H1 (cell line): ENCODE results near the gene TFR2. TPM values are rescaled to one million over a fixed set of nuclear protein-coding genes. Genes with fewer than 3 reads are reported as not detected.

Experiments
- ASH2L ChIP-seq: fragments of 200-600, 300-600 bp; sonication (generic); IDR thresholded peaks from one replicate; pipeline ENCODE4 v1.7.1; 2017; ENCODE audit warnings: low read length
- BACH1 ChIP-seq: IDR thresholded peaks from 2 replicates; pipeline ENCODE4 v1.6.1; 2012; ENCODE audit warnings: low read length, improper control_type of control experiment
- BCL11A ChIP-seq, 2 experiments: IDR thresholded peaks; one replicate each; pipeline ENCODE4 v1.6.1; 2011; ENCODE audit warnings: low read depth in 2 of 2, low read length in 2 of 2, mild to moderate bottlenecking in 2 of 2
- CEBPB ChIP-seq: IDR thresholded peaks from 2 replicates; pipeline ENCODE4 v1.6.1; 2012; ENCODE audit warnings: low read depth, low read length
- CHD2 ChIP-seq: IDR thresholded peaks from 2 replicates; pipeline ENCODE4 v1.6.1; 2012; ENCODE audit warnings: low read length, improper control_type of control experiment
- CTBP2 ChIP-seq: IDR thresholded peaks from 2 replicates; pipeline ENCODE4 v1.7.0; 2011; ENCODE audit warnings: borderline replicate concordance, mild to moderate bottlenecking, moderate library complexity, mixed read lengths, low read length; ENCODE audit not compliant: insufficient read depth, insufficient read length
- GABPA ChIP-seq: IDR thresholded peaks from 2 replicates; pipeline ENCODE4 v1.6.1; 2011; ENCODE audit warnings: mild to moderate bottlenecking, low read length, moderate library complexity, borderline replicate concordance; ENCODE audit not compliant: insufficient read depth
- HDAC6 ChIP-seq: IDR thresholded peaks from one replicate; pipeline ENCODE4 v1.7.1; 2012; ENCODE audit warnings: low read depth, mild to moderate bottlenecking, inconsistent platforms, low read length, moderate library complexity
- JUN ChIP-seq: IDR thresholded peaks from 2 replicates; pipeline ENCODE4 v1.6.1; 2011; ENCODE audit warnings: low read depth, mild to moderate bottlenecking, improper control_type of control experiment, low read length
- JUND ChIP-seq: IDR thresholded peaks from 2 replicates; pipeline ENCODE4 v1.6.1; 2011; ENCODE audit warnings: mild to moderate bottlenecking, improper control_type of control experiment, low read length
- KDM5A ChIP-seq: fragments of 200-600 bp; IDR thresholded peaks from 2 replicates; pipeline ENCODE4 v1.7.1; 2012; ENCODE audit warnings: mild to moderate bottlenecking, low read length, inconsistent platforms, mixed read lengths
- MAFK ChIP-seq: IDR thresholded peaks from 2 replicates; pipeline ENCODE4 v1.6.1; 2012; ENCODE audit warnings: low read depth, mild to moderate bottlenecking, improper control_type of control experiment, low read length
- MAX ChIP-seq: IDR thresholded peaks from 2 replicates; pipeline ENCODE4 v1.6.1; 2012; ENCODE audit warnings: inconsistent platforms
- NANOG ChIP-seq: IDR thresholded peaks from 2 replicates; pipeline ENCODE4 v1.6.1; 2011; ENCODE audit warnings: low read length, low read depth, mild to moderate bottlenecking, inconsistent platforms; ENCODE audit not compliant: insufficient read depth, poor library complexity, severe bottlenecking
- PHF8 ChIP-seq: fragments of 200-600 bp; sonication (generic); conservative IDR thresholded peaks from 2 replicates; pipeline ENCODE4 v1.7.1; 2012; ENCODE audit warnings: low read depth, mild to moderate bottlenecking, inconsistent platforms, low read length, moderate library complexity
- POLR2A ChIP-seq, 2 experiments: IDR thresholded peaks; 1 replicate in 1 of 2; 2 replicates in 1 of 2; pipeline ENCODE4 v1.6.1; 2011; ENCODE audit warnings: low read depth in 2 of 2, low read length in 2 of 2, mild to moderate bottlenecking in 2 of 2; ENCODE audit errors: control extremely low read depth in 1 of 2
- RAD21 ChIP-seq, 2 experiments: IDR thresholded peaks in 1 of 2; conservative IDR thresholded peaks in 1 of 2; 2 replicates each; pipeline ENCODE4 v1.6.1; 2011; ENCODE audit warnings: low read depth in 2 of 2, low read length in 2 of 2, improper control_type of control experiment in 1 of 2, inconsistent platforms in 1 of 2, mild to moderate bottlenecking in 1 of 2, moderate library complexity in 1 of 2
- SIRT6 ChIP-seq: IDR thresholded peaks from one replicate; pipeline ENCODE4 v1.7.1; 2012; ENCODE audit warnings: low read length, inconsistent platforms
- SIX5 ChIP-seq: IDR thresholded peaks from 2 replicates; pipeline ENCODE4 v1.6.1; 2011; ENCODE audit warnings: mild to moderate bottlenecking, low read depth, low read length
- SP2 ChIP-seq: IDR thresholded peaks from 2 replicates; pipeline ENCODE4 v1.6.1; 2012; ENCODE audit warnings: mild to moderate bottlenecking, low read length, inconsistent platforms
- SP4 ChIP-seq: IDR thresholded peaks from 2 replicates; pipeline ENCODE4 v1.6.1; 2012; ENCODE audit warnings: low read length, inconsistent platforms
- SRF ChIP-seq: IDR thresholded peaks from 2 replicates; pipeline ENCODE4 v1.6.1; 2011; ENCODE audit warnings: mild to moderate bottlenecking, low read depth, low read length, moderate library complexity
- SUZ12 ChIP-seq: fragments of 200-600 bp; sonication (generic); IDR thresholded peaks from 2 replicates; pipeline ENCODE4 v1.6.1; 2012; ENCODE audit warnings: mild to moderate bottlenecking, inconsistent platforms, low read length, moderate library complexity, mixed read lengths
- TAF7 ChIP-seq: optimal IDR thresholded peaks from 2 replicates; pipeline ENCODE3; 2011; ENCODE audit warnings: low read depth, mild to moderate bottlenecking, inconsistent platforms, low read length, moderate library complexity, borderline replicate concordance
- TBP ChIP-seq: IDR thresholded peaks from 2 replicates; pipeline ENCODE4 v1.6.1; 2011; ENCODE audit warnings: low read depth, low read length, improper control_type of control experiment
- ZNF274 ChIP-seq: IDR thresholded peaks from 2 replicates; pipeline ENCODE4 v1.7.0; 2012; ENCODE audit warnings: low read length, borderline replicate concordance; ENCODE audit errors: extremely low read depth
- polyA plus RNA-seq, 7 experiments: library from polyadenylated mRNA; depleted of rRNA in 3 of 7; stranded (reverse) in 5 of 7; unstranded in 2 of 7; fragments of >200 nt in 5 of 7; fragments of 200-250 nt in 2 of 7; gene quantifications; 1 replicate in 5 of 7; 2 replicates in 1 of 7; 4 replicates in 1 of 7; pipeline versions ENCODE4 v1.2.1 to v1.2.3, GENCODE V29; 2011 to 2013; ENCODE audit warnings: missing spikeins in 2 of 7, mixed read lengths in 2 of 7
- total RNA-seq: library from RNA; stranded (reverse); fragmentation: NEBNext Ultra II Directional; extraction: Animal tissue kit (Norgen Biotek cat#: 25700); gene quantifications from 2 replicates; pipeline ENCODE4 v1.2.1, GENCODE V29; 2021

The TFR2 gene
- total and polyA plus RNA-seq, 2 of the 8 experiments (the other 6 are each of a cell fraction or from before 2014, with no cell fraction given), result 4.6 to 5.7 TPM

GRCh38 chr7:100611983-100612729 lies 29.2 kb downstream of the TFR2 start, which contains the start of gene MOSPD3 (continued):
- no peak for TF ChIP-seq MAFK
- peak; percentile 21; the same call in 1 of the 2 replicates for TF ChIP-seq SP2
- TF ChIP-seq ZNF274, result no peak
- no peak for TF ChIP-seq GABPA
- TF ChIP-seq ASH2L, result peak; percentile 3
- no peak for TF ChIP-seq SUZ12
- peak; percentile 57 for TF ChIP-seq CEBPB
- TF ChIP-seq BACH1, result no peak
- no peak for TF ChIP-seq SRF
- no peak for TF ChIP-seq JUN
- TF ChIP-seq RAD21 (IDR thresholded peaks at IDR 0.05 in 1 of 2, conservative IDR thresholded peaks at IDR 0.05 in 1 of 2; ENCODE audit: low read depth in 2 of 2, low read length in 2 of 2), result no peak
- TF ChIP-seq CTBP2, result no peak
- TF ChIP-seq TBP, result peak; percentile 72
- TF ChIP-seq BCL11A (IDR thresholded peaks at IDR 0.05; ENCODE audit: low read depth in 2 of 2, low read length in 2 of 2), result no peak
- no peak for TF ChIP-seq JUND
- no peak for TF ChIP-seq KDM5A
- TF ChIP-seq HDAC6, result no peak
- TF ChIP-seq SP4, result peak; percentile 66; the same call in 1 of the 2 replicates
- TF ChIP-seq NANOG, result no peak
- TF ChIP-seq SIX5, result no peak
- no peak for TF ChIP-seq SIRT6
- no peak for TF ChIP-seq MAX
- peak; percentile 53; the same call in 1 of the 2 replicates for TF ChIP-seq CHD2
- TF ChIP-seq PHF8, result peak; percentile 92
- TF ChIP-seq TAF7, result peak; percentile 62
- TF ChIP-seq POLR2A (IDR thresholded peaks at IDR 0.05; ENCODE audit: control extremely low read depth in 1 of 2, low read depth in 2 of 2, low read length in 2 of 2), result peak in 1 of 2 experiments; percentile 93; a peak in 2 of 3 replicates
